Measurements from ENCODE around the gene COX8C. TPM values are rescaled to one million over a fixed set of nuclear protein-coding genes. Genes with fewer than 3 reads are reported as not detected.

COX8C gene
- total and polyA plus RNA-seq, 4 donors = not detected

GRCh38 chr14:93299866-93300265, 47.1 kb upstream of the COX8C start (continued):
- TF ChIP-seq, protein P1, sequence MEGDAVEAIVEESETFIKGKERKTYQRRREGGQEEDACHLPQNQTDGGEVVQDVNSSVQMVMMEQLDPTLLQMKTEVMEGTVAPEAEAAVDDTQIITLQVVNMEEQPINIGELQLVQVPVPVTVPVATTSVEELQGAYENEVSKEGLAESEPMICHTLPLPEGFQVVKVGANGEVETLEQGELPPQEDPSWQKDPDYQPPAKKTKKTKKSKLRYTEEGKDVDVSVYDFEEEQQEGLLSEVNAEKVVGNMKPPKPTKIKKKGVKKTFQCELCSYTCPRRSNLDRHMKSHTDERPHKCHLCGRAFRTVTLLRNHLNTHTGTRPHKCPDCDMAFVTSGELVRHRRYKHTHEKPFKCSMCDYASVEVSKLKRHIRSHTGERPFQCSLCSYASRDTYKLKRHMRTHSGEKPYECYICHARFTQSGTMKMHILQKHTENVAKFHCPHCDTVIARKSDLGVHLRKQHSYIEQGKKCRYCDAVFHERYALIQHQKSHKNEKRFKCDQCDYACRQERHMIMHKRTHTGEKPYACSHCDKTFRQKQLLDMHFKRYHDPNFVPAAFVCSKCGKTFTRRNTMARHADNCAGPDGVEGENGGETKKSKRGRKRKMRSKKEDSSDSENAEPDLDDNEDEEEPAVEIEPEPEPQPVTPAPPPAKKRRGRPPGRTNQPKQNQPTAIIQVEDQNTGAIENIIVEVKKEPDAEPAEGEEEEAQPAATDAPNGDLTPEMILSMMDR (IDR thresholded peaks at IDR 0.05; ENCODE audit: low read depth, low read length, missing input control) = no peak
- TF ChIP-seq YY1 (IDR thresholded peaks at IDR 0.05) (no peak), NR2F2 (IDR thresholded peaks at IDR 0.05) (no peak), RAD21 (IDR thresholded peaks at IDR 0.05) (no peak)

DNA sequence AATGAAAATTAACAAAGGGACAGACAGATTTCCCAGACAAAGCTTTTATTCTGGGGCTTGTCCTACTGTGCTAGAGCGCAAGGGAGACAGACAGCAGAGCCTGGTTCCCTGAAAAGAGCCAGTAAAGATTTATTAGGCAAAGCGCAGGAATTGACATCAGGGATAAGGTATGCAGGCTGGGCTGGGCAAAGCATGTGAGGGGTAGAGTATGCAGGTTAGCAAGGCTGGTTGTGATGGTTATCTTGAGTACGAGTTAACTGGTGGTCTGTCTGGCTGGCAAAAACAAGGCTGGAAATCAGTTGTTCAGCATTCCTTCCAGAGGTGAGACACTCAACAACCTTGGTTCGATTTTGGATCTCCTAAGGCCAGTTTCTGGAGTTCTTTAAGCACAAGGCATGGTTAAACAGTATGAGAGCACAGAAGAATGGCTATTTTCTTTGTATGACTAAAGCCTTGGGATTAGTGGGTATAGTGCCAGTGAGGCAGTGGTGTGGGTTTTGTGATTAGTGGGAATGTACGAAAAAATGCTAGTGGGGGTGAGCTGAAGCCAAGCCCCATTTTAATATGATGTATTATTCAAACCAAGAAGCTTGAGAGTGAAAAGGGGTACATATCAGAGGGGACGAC, 45.0 kb upstream of the COX8C start:
- no peak overlapping the region for H3K9ac ChIP-seq (ENCODE audit: low read depth in 1 of 2, low read length in 2 of 2)
- H3K9me3 ChIP-seq (ENCODE audit: control insufficient read depth in 4 of 4, low read length in 3 of 4) = no peaks in the 10 kb centered on the region
- H3K4me3 ChIP-seq (ENCODE audit: low read depth in 1 of 3, low read length in 3 of 3) = no peak overlapping the region
- H3K36me3 ChIP-seq (ENCODE audit: control insufficient read depth in 4 of 4, insufficient read depth in 3 of 4, low read depth in 1 of 4, low read length in 3 of 4) = no peaks in the 10 kb centered on the region
- TF ChIP-seq HNF4A (conservative IDR thresholded peaks at IDR 0.05) (no peak), FOXA2 (IDR thresholded peaks at IDR 0.05) (no peak), RXRA (IDR thresholded peaks at IDR 0.05) (no peak), FOXA1 (IDR thresholded peaks at IDR 0.05) (no peak), RAD21 (IDR thresholded peaks at IDR 0.05) (no peak), EGR1 (IDR thresholded peaks at IDR 0.05; ENCODE audit: low read depth in 2 of 2) (no peak), ATF3 (IDR thresholded peaks at IDR 0.05) (no peak), TAF1 (conservative IDR thresholded peaks at IDR 0.05) (no peak)
- DNase-seq (ENCODE audit: low spot score) = no peak
- H3K27me3 ChIP-seq (ENCODE audit: control insufficient read depth in 4 of 4, insufficient read depth in 4 of 4, low read length in 3 of 4) = no peaks in the 10 kb centered on the region
- H3K27ac ChIP-seq (ENCODE audit: low read depth in 1 of 2, low read length in 2 of 2) = no peak overlapping the region
- H3K4me1 ChIP-seq (ENCODE audit: control insufficient read depth in 4 of 4, insufficient read depth in 4 of 4, low read length in 3 of 4) = no peaks in the 10 kb centered on the region
- 97% methylated on average over 6 of the region's 6 CpGs for WGBS

GRCh38 chr14:93302688-93303581, 44.0 kb upstream of the COX8C start:
- Histone ChIP-seq H3K9ac (ENCODE audit: low read depth in 1 of 2, low read length in 2 of 2) (no peak overlapping the region), H3K27ac (ENCODE audit: low read depth in 1 of 2, low read length in 2 of 2) (no peak overlapping the region), H3K27me3 (ENCODE audit: control insufficient read depth in 4 of 4, insufficient read depth in 4 of 4, low read length in 3 of 4) (no peaks in the 10 kb centered on the region), H3K4me3 (ENCODE audit: low read depth in 1 of 3, low read length in 3 of 3) (no peak overlapping the region), H3K9me3 (ENCODE audit: control insufficient read depth in 4 of 4, low read length in 3 of 4) (no peaks in the 10 kb centered on the region), H3K36me3 (ENCODE audit: control insufficient read depth in 4 of 4, insufficient read depth in 3 of 4, low read depth in 1 of 4, low read length in 3 of 4) (no peaks in the 10 kb centered on the region), H3K4me1 (ENCODE audit: control insufficient read depth in 4 of 4, insufficient read depth in 4 of 4, low read length in 3 of 4) (no peaks in the 10 kb centered on the region)
- DNase-seq (ENCODE audit: low spot score) = no peak
- 95% methylated on average over 12 of the region's 12 CpGs for WGBS
- no peak for TF ChIP-seq FOXA2 (IDR thresholded peaks at IDR 0.05)
- TF ChIP-seq HNF4A (conservative IDR thresholded peaks at IDR 0.05) = no peak
- TF ChIP-seq, protein P2, sequence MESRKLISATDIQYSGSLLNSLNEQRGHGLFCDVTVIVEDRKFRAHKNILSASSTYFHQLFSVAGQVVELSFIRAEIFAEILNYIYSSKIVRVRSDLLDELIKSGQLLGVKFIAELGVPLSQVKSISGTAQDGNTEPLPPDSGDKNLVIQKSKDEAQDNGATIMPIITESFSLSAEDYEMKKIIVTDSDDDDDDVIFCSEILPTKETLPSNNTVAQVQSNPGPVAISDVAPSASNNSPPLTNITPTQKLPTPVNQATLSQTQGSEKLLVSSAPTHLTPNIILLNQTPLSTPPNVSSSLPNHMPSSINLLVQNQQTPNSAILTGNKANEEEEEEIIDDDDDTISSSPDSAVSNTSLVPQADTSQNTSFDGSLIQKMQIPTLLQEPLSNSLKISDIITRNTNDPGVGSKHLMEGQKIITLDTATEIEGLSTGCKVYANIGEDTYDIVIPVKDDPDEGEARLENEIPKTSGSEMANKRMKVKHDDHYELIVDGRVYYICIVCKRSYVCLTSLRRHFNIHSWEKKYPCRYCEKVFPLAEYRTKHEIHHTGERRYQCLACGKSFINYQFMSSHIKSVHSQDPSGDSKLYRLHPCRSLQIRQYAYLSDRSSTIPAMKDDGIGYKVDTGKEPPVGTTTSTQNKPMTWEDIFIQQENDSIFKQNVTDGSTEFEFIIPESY (IDR thresholded peaks at IDR 0.05) = no peak
- no peak for TF ChIP-seq SP1 (IDR thresholded peaks at IDR 0.05)
- TF ChIP-seq EGR1 (IDR thresholded peaks at IDR 0.05; ENCODE audit: low read depth in 2 of 2) = no peak
- no peak for TF ChIP-seq ATF3 (IDR thresholded peaks at IDR 0.05)
- TF ChIP-seq JUND (IDR thresholded peaks at IDR 0.05) = no peak
- no peak for TF ChIP-seq YY1 (IDR thresholded peaks at IDR 0.05)
- no peak for TF ChIP-seq NR2F2 (IDR thresholded peaks at IDR 0.05)
- TF ChIP-seq GABPA (IDR thresholded peaks at IDR 0.05 in 1 of 2, conservative IDR thresholded peaks at IDR 0.05 in 1 of 2) = no peak
- TF ChIP-seq RXRA (IDR thresholded peaks at IDR 0.05) = no peak
- TF ChIP-seq MAX (IDR thresholded peaks at IDR 0.05) = no peak
- TF ChIP-seq RAD21 (IDR thresholded peaks at IDR 0.05) = no peak
- TF ChIP-seq REST (IDR thresholded peaks at IDR 0.05) = no peak
- TF ChIP-seq, protein P1 (IDR thresholded peaks at IDR 0.05; ENCODE audit: low read depth, low read length, missing input control) = no peak

Data from liver (tissue), 9 donors.